Stomach (tissue), 4 donors: ENCODE data around the gene CACUL1.

ENCODE experiments used
- EP300 ChIP-seq: sonication (generic); formaldehyde crosslinking; IDR thresholded peaks from one replicate; pipeline ENCODE4 v1.6.1; 2017; ENCODE audit warnings: antibody characterized with exemption
- POLR2A ChIP-seq, 4 donors: fragments of 450-650 bp; IDR thresholded peaks; one replicate each; pipeline ENCODE4 v1.6.1; 2016; ENCODE audit warnings: antibody characterized with exemption in 4 of 4, control low read depth in 2 of 4, mild to moderate bottlenecking in 1 of 4, moderate library complexity in 1 of 4
- POLR2AphosphoS5 ChIP-seq, 3 donors: sonication (generic); formaldehyde crosslinking; IDR thresholded peaks; one replicate each; pipeline ENCODE4 v1.6.1; 2016; ENCODE audit warnings: antibody characterized with exemption in 3 of 3
- TF ChIP-seq, protein P1 (sequence below), 7 experiments: fragments of 450-650 bp in 4 of 7; fragments of 200-600 bp in 3 of 7; sonication (generic) in 3 of 7; IDR thresholded peaks; one replicate each; pipeline ENCODE4 v1.5.1; 2016 to 2019; ENCODE audit warnings: antibody characterized with exemption in 7 of 7, control low read depth in 2 of 7, mild to moderate bottlenecking in 1 of 7

- TF ChIP-seq, protein P1, sequence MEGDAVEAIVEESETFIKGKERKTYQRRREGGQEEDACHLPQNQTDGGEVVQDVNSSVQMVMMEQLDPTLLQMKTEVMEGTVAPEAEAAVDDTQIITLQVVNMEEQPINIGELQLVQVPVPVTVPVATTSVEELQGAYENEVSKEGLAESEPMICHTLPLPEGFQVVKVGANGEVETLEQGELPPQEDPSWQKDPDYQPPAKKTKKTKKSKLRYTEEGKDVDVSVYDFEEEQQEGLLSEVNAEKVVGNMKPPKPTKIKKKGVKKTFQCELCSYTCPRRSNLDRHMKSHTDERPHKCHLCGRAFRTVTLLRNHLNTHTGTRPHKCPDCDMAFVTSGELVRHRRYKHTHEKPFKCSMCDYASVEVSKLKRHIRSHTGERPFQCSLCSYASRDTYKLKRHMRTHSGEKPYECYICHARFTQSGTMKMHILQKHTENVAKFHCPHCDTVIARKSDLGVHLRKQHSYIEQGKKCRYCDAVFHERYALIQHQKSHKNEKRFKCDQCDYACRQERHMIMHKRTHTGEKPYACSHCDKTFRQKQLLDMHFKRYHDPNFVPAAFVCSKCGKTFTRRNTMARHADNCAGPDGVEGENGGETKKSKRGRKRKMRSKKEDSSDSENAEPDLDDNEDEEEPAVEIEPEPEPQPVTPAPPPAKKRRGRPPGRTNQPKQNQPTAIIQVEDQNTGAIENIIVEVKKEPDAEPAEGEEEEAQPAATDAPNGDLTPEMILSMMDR (IDR thresholded peaks at IDR 0.05): no peak
- no peak for TF ChIP-seq POLR2A (IDR thresholded peaks at IDR 0.05)
- TF ChIP-seq POLR2AphosphoS5 (IDR thresholded peaks at IDR 0.05): no peak
- no peak for TF ChIP-seq EP300
These were observed 86.4 kb downstream of the CACUL1 start for GRCh38 chr10:118668228-118668952.
